HepG2 (cell line): ENCODE results near the gene ZNF584. TPM values are rescaled to one million over a fixed set of nuclear protein-coding genes. Genes with fewer than 3 reads are reported as not detected.

Experiments used
- EHMT2 ChIP-seq: fragments of 200-600 bp; sonication (generic); IDR thresholded peaks from 2 replicates; pipeline ENCODE4 v1.7.0; 2017; ENCODE audit warnings: antibody characterized with exemption, low read depth, low read length, borderline replicate concordance
- FOXK1 ChIP-seq: sonication (generic); formaldehyde crosslinking; IDR thresholded peaks from 2 replicates; pipeline ENCODE4 v1.4.0; 2020; ENCODE audit warnings: low read depth, missing genetic modification reagents, borderline replicate concordance
- IKZF1 ChIP-seq: fragments of 450-650 bp; IDR thresholded peaks from 2 replicates; pipeline ENCODE4 v1.7.1; 2016
- KDM5A ChIP-seq: fragments of 200-600 bp; sonication (generic); IDR thresholded peaks from 2 replicates; pipeline ENCODE4 v1.7.0; 2018; ENCODE audit warnings: antibody characterized with exemption, mild to moderate bottlenecking, low read length, borderline replicate concordance
- KDM5B ChIP-seq: sonication (generic); formaldehyde crosslinking; IDR thresholded peaks from 2 replicates; pipeline ENCODE4 v1.4.0; 2020; ENCODE audit warnings: missing genetic modification reagents, mild to moderate bottlenecking, borderline replicate concordance
- KLF11 ChIP-seq: IDR thresholded peaks from 2 replicates; pipeline ENCODE4 v1.6.1; 2016; ENCODE audit warnings: missing compliant biosample characterization
- MED8 ChIP-seq: sonication (generic); formaldehyde crosslinking; IDR thresholded peaks from 2 replicates; pipeline ENCODE4 v1.8.1; 2023; ENCODE audit warnings: mild to moderate bottlenecking, missing genetic modification reagents; ENCODE audit not compliant: insufficient replicate concordance
- MEIS1 ChIP-seq: sonication (generic); formaldehyde crosslinking; IDR thresholded peaks from 2 replicates; pipeline ENCODE4 v1.9.0; 2021; ENCODE audit warnings: mild to moderate bottlenecking, missing genetic modification reagents, moderate library complexity, borderline replicate concordance
- MXD4 ChIP-seq: IDR thresholded peaks from 2 replicates; pipeline ENCODE4 v1.6.1; 2016; ENCODE audit warnings: mild to moderate bottlenecking, missing biosample characterization, missing genetic modification reagents
- RFX5 ChIP-seq: IDR thresholded peaks from 2 replicates; pipeline ENCODE4 v1.6.1; 2011; ENCODE audit warnings: low read depth, low read length, improper control_type of control experiment
- XRCC5 ChIP-seq: fragments of 200-400 bp; formaldehyde crosslinking; optimal IDR thresholded peaks from 2 replicates; pipeline ENCODE3; 2017; ENCODE audit warnings: mild to moderate bottlenecking, low read length
- ZFX ChIP-seq: sonication (generic); formaldehyde crosslinking; IDR thresholded peaks from 2 replicates; pipeline ENCODE4 v1.4.0; 2020; ENCODE audit warnings: mild to moderate bottlenecking, low read depth, missing genetic modification reagents, moderate library complexity
- ZNF549 ChIP-seq: sonication (generic); formaldehyde crosslinking; IDR thresholded peaks from 2 replicates; pipeline ENCODE4 v1.5.0; 2020; ENCODE audit warnings: missing genetic modification reagents
- polyA plus RNA-seq, 8 experiments: library from polyadenylated mRNA; depleted of rRNA in 3 of 8; stranded (reverse) in 7 of 8; unstranded in 1 of 8; fragments of >200 nt; fragmentation: Illumina TruSeq in 4 of 8; extraction: Trizol in 4 of 8; gene quantifications; 2 replicates each; pipeline versions ENCODE4 v1.2.1 to v1.2.3, GENCODE V29; 2011 to 2016; ENCODE audit warnings: low read depth in 4 of 8, missing spikeins in 1 of 8, mixed read lengths in 1 of 8; ENCODE audit not compliant: insufficient read depth in 1 of 8
- total RNA-seq, 5 experiments: library from RNA; depleted of rRNA; stranded (reverse); fragments of >200 nt; fragmentation: Illumina TruSeq; extraction: Trizol; gene quantifications; 2 replicates each; pipeline ENCODE4 v1.2.3, GENCODE V29; 2016; ENCODE audit warnings: low read depth in 1 of 5
- TF ChIP-seq, protein P1 (sequence below), 2 experiments: IDR thresholded peaks; 2 replicates each; pipeline ENCODE4 v1.6.1; 2011 to 2012; ENCODE audit warnings: low read length in 2 of 2, borderline replicate concordance in 1 of 2, low read depth in 1 of 2, mild to moderate bottlenecking in 1 of 2, moderate library complexity in 1 of 2
- TF ChIP-seq, protein P2 (sequence below): sonication (generic); formaldehyde crosslinking; IDR thresholded peaks from 2 replicates; pipeline ENCODE4 v1.4.0; 2020; ENCODE audit warnings: missing genetic modification reagents, mild to moderate bottlenecking, borderline replicate concordance
- TF ChIP-seq, protein P3 (sequence below): sonication (generic); formaldehyde crosslinking; IDR thresholded peaks from 2 replicates; pipeline ENCODE4 v1.8.1; 2023; ENCODE audit warnings: mild to moderate bottlenecking, moderate library complexity, missing genetic modification reagents
- TF ChIP-seq, protein P4 (sequence below), 2 experiments: sonication (generic) in 1 of 2; formaldehyde crosslinking in 1 of 2; IDR thresholded peaks; 2 replicates each; pipeline versions ENCODE4 v1.5.1 to v1.6.1; 2011 to 2020; ENCODE audit warnings: borderline replicate concordance in 1 of 2, low read depth in 1 of 2, low read length in 1 of 2, mild to moderate bottlenecking in 1 of 2, missing genetic modification reagents in 1 of 2, moderate library complexity in 1 of 2

Gene ZNF584
- total and polyA plus RNA-seq, 2 of the 13 experiments (the other 11 are each of a cell fraction or from before 2014, with no cell fraction given): 2.4 to 7.0 TPM

DNA sequence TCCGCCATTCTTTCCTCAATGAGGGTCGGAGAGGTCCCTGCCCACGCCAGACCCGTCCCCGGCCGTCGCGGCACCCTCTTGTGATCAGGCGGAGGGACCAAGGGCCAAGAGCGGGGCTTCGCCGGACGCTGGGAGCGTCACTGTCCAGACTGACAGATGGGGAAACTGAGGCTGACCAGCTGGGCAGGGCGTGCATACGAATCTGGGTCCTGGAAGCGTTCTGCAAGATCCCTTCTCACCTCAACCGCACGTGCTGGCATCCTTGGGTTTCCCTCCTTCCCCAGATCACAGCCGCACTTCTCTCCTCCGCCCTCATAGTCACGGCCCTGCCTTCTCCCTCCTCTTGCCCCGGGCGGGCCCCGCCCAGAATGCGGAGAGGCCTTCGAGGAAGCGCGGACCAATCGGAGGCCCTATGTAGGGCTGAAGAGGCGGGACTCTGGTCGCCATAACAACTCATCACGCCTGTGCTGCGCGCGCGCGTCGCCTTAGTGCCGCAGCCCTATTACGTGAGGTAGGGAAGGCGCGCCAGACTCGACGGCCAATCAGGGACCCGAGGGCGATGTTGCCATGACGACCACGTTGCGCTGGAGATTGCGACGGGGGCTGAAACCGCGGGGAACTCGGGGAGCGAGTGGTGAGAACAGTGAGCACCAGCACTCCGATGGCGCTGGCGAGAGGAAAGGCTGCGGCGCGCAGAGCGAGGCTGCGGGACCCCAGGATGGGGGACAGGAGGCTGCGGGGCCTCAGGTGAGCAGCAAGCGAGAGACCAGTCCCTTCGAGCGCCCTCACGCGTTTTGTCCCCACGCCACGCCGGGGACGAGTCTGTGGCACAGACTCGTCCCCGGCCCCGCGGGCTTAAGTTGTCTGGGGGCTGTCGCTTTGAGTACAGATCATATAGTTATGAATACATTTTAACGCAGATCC, 7.3 kb upstream of the ZNF584 start (continued):
- TF ChIP-seq, protein P1, sequence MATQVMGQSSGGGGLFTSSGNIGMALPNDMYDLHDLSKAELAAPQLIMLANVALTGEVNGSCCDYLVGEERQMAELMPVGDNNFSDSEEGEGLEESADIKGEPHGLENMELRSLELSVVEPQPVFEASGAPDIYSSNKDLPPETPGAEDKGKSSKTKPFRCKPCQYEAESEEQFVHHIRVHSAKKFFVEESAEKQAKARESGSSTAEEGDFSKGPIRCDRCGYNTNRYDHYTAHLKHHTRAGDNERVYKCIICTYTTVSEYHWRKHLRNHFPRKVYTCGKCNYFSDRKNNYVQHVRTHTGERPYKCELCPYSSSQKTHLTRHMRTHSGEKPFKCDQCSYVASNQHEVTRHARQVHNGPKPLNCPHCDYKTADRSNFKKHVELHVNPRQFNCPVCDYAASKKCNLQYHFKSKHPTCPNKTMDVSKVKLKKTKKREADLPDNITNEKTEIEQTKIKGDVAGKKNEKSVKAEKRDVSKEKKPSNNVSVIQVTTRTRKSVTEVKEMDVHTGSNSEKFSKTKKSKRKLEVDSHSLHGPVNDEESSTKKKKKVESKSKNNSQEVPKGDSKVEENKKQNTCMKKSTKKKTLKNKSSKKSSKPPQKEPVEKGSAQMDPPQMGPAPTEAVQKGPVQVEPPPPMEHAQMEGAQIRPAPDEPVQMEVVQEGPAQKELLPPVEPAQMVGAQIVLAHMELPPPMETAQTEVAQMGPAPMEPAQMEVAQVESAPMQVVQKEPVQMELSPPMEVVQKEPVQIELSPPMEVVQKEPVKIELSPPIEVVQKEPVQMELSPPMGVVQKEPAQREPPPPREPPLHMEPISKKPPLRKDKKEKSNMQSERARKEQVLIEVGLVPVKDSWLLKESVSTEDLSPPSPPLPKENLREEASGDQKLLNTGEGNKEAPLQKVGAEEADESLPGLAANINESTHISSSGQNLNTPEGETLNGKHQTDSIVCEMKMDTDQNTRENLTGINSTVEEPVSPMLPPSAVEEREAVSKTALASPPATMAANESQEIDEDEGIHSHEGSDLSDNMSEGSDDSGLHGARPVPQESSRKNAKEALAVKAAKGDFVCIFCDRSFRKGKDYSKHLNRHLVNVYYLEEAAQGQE (IDR thresholded peaks at IDR 0.05; ENCODE audit: borderline replicate concordance in 1 of 2, low read depth in 1 of 2, low read length in 2 of 2): no peak; a peak in 1 of 4 replicates
- peak; percentile 50 for TF ChIP-seq ZFX
- no peak for TF ChIP-seq EHMT2
- TF ChIP-seq, protein P2, sequence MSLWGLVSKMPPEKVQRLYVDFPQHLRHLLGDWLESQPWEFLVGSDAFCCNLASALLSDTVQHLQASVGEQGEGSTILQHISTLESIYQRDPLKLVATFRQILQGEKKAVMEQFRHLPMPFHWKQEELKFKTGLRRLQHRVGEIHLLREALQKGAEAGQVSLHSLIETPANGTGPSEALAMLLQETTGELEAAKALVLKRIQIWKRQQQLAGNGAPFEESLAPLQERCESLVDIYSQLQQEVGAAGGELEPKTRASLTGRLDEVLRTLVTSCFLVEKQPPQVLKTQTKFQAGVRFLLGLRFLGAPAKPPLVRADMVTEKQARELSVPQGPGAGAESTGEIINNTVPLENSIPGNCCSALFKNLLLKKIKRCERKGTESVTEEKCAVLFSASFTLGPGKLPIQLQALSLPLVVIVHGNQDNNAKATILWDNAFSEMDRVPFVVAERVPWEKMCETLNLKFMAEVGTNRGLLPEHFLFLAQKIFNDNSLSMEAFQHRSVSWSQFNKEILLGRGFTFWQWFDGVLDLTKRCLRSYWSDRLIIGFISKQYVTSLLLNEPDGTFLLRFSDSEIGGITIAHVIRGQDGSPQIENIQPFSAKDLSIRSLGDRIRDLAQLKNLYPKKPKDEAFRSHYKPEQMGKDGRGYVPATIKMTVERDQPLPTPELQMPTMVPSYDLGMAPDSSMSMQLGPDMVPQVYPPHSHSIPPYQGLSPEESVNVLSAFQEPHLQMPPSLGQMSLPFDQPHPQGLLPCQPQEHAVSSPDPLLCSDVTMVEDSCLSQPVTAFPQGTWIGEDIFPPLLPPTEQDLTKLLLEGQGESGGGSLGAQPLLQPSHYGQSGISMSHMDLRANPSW (CRISPR knock-in tag): no peak
- peak; percentile 98 for TF ChIP-seq RFX5
- TF ChIP-seq KLF11 (CRISPR knock-in tag): 0 out of 2 replicates have a peak, but pooled peaks have one; percentile 30
- no peak for TF ChIP-seq MED8 (CRISPR knock-in tag)
- TF ChIP-seq, protein P3, sequence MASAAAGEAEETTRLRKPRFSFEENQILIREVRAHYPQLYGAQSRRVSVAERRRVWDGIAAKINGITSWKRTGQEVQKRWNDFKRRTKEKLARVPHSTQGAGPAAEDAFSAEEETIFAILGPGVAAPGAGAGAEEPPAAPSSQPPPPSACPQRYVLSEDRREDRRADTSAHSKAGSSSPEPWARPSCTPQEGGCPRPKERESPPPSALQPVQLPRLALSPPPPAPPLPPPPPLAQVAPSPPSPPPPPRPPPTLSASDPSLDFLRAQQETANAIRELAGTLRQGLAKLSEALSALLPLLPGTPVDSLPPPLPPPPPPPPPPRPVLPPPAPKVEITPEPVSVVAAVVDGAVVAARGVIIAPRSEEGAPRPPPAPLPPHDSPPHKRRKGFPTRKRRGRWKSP (CRISPR knock-in tag): peak; percentile 100
- TF ChIP-seq XRCC5: peak; percentile 85
- TF ChIP-seq FOXK1: peak; percentile 13; the same call in 1 of the 2 replicates
- TF ChIP-seq MEIS1 (CRISPR knock-in tag): no peak
- TF ChIP-seq ZNF549 (CRISPR knock-in tag): no peak
- TF ChIP-seq, protein P4, sequence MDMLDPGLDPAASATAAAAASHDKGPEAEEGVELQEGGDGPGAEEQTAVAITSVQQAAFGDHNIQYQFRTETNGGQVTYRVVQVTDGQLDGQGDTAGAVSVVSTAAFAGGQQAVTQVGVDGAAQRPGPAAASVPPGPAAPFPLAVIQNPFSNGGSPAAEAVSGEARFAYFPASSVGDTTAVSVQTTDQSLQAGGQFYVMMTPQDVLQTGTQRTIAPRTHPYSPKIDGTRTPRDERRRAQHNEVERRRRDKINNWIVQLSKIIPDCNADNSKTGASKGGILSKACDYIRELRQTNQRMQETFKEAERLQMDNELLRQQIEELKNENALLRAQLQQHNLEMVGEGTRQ (IDR thresholded peaks at IDR 0.05; ENCODE audit: low read depth, low read length): no peak
- TF ChIP-seq, protein P4 (CRISPR knock-in tag; IDR thresholded peaks at IDR 0.05; ENCODE audit: borderline replicate concordance): peak; percentile 35; the same call in 1 of the 2 replicates
- no peak; the same call in 1 of the 2 replicates for TF ChIP-seq KDM5A
- TF ChIP-seq MXD4 (CRISPR knock-in tag): 0 out of 2 replicates have a peak, but pooled peaks have one; percentile 40
- TF ChIP-seq KDM5B: peak; percentile 65; the same call in 1 of the 2 replicates
- no peak for TF ChIP-seq IKZF1
